WERI-Rb-1 (cell line): ENCODE data around the gene IL18RAP.

Source experiments
- DNase-seq: peaks from one replicate; pipeline ENCODE4 v3.0.0-alpha.2; 2020
- H3K27ac ChIP-seq: fragments of 250-450 bp; sonication (Bioruptor Pico); 2 replicates; pipeline ENCODE4 v1.5.1; 2020; ENCODE audit warnings: mild to moderate bottlenecking, moderate library complexity
- H3K27me3 ChIP-seq: fragments of 250-450 bp; sonication (Bioruptor Pico); 2 replicates; pipeline ENCODE4 v1.5.1; 2021; ENCODE audit warnings: mild to moderate bottlenecking, low read depth, moderate library complexity; ENCODE audit not compliant: insufficient read depth, severe bottlenecking
- H3K36me3 ChIP-seq: fragments of 250-450 bp; sonication (Bioruptor Pico); 2 replicates; pipeline ENCODE4 v1.5.1; 2020; ENCODE audit warnings: mild to moderate bottlenecking, moderate library complexity
- H3K4me3 ChIP-seq: 2 replicates; pipeline ENCODE4 v1.5.1; 2011; ENCODE audit warnings: low read depth, mild to moderate bottlenecking, control low read depth, low read length
- H3K9me3 ChIP-seq: fragments of 250-450 bp; sonication (Bioruptor Pico); 2 replicates; pipeline ENCODE4 v1.5.1; 2021; ENCODE audit warnings: mild to moderate bottlenecking, moderate library complexity; ENCODE audit not compliant: severe bottlenecking
- CTCF ChIP-seq: IDR thresholded peaks from 2 replicates; pipeline ENCODE4 v1.5.1; 2011; ENCODE audit warnings: low read depth, mild to moderate bottlenecking, control low read depth, inconsistent platforms, low read length

Gene IL18RAP

GRCh38 chr2:102461188-102461587, 38.2 kb downstream of the IL18RAP start:
- TF ChIP-seq CTCF: no peak
- Histone ChIP-seq H3K36me3 (no peaks in the 10 kb centered on the region), H3K27me3 (peaks cover 29% of the 10 kb centered on the region), H3K9me3 (no peaks in the 10 kb centered on the region), H3K27ac (no peak overlapping the region), H3K4me3 (no peak overlapping the region)
- no peak for DNase-seq

- H3K27me3 ChIP-seq: peaks cover 38% of the 10 kb centered on the region
- H3K4me3 ChIP-seq: no peak overlapping the region
- no peak overlapping the region for H3K27ac ChIP-seq
- H3K36me3 ChIP-seq: no peaks in the 10 kb centered on the region
- no peak for DNase-seq
- no peaks in the 10 kb centered on the region for H3K9me3 ChIP-seq
- no peak for TF ChIP-seq CTCF
Observed at GRCh38 chr2:102463160-102463559, 40.2 kb downstream of the IL18RAP start.

GRCh38 chr2:102470168-102470567, 47.2 kb downstream of the IL18RAP start:
- no peak for DNase-seq
- Histone ChIP-seq H3K36me3 (no peaks in the 10 kb centered on the region), H3K4me3 (no peak overlapping the region), H3K27ac (no peak overlapping the region), H3K9me3 (peaks cover 2% of the 10 kb centered on the region), H3K27me3 (peaks cover 41% of the 10 kb centered on the region)
- no peak for TF ChIP-seq CTCF

- Histone ChIP-seq H3K36me3 (no peaks in the 10 kb centered on the region), H3K9me3 (peaks cover 2% of the 10 kb centered on the region), H3K27me3 (peaks cover 41% of the 10 kb centered on the region), H3K4me3 (no peak within 1 kb of the TSS), H3K27ac (no peak within 1 kb of the TSS)
- DNase-seq: peak; percentile 30
- TF ChIP-seq CTCF: peak; percentile 65
Observed at GRCh38 chr2:102473020-102473419, 50.1 kb downstream of the IL18RAP start, which contains the start of gene SLC9A4. SLC9A4 (plus strand) TSS chr2:102473226; CDS start chr2:102473760, 534 bp downstream.

GRCh38 chr2:102473631-102474030, 50.7 kb downstream of the IL18RAP start:
- no peak overlapping the region for H3K27ac ChIP-seq
- H3K36me3 ChIP-seq: no peaks in the 10 kb centered on the region
- no peak for TF ChIP-seq CTCF
- H3K4me3 ChIP-seq: no peak overlapping the region
- peaks cover 2% of the 10 kb centered on the region for H3K9me3 ChIP-seq
- DNase-seq: no peak
- H3K27me3 ChIP-seq: peaks cover 46% of the 10 kb centered on the region

- H3K36me3 ChIP-seq: no peaks in the 10 kb centered on the region
- peaks cover 54% of the 10 kb centered on the region for H3K27me3 ChIP-seq
- TF ChIP-seq CTCF: no peak
- peaks cover 2% of the 10 kb centered on the region for H3K9me3 ChIP-seq
- H3K27ac ChIP-seq: no peak overlapping the region
- H3K4me3 ChIP-seq: no peak overlapping the region
- no peak for DNase-seq
Observed at GRCh38 chr2:102474785-102475184, 51.8 kb downstream of the IL18RAP start.
